Measurements from ENCODE around the gene AK3.
A peak's percentile ranks its signal among the peaks of the same experiment; 100 is the strongest.
"Not testable (repeated sequence)": the region's sequence is repeated elsewhere in the genome, so short reads cannot be mapped to it uniquely, and the experiment has no call there.

Gene AK3

DNA sequence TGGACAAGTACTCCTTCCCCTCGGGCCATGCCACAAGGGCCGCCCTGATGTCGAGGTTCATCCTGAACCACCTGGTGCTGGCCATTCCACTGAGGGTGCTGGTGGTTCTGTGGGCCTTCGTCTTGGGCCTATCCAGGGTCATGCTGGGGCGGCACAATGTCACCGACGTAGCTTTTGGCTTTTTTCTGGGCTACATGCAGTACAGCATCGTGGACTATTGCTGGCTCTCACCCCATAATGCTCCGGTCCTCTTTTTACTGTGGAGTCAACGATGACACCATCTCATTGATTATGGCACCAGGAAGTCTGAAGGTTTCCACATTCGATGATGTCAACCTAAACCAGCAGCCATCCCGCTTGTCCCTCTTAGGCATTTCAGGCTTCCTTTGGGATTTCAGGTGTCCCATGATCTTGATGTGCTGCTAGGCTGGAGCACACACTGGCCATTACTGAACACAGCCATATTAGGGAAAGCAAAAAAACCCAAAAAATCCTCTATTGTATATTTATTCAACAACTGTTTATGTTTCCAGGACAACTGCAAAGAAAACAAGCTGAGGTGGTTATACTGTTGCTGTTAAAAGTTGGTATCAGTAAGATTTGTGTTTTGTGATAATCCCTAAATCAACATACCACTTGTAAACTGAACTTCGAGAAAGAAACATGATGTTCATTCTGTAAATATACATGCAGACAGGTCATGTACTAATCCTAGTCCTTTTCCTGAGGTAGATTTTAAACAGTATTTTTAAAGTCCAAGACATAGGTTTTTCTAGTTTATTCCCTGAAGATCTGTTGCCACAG, 77.8 kb downstream of the AK3 start:
- peak; percentile 69 for DNase-seq

GRCh38 chr9:4662108-4662988, 78.7 kb downstream of the AK3 start, which contains the start of gene PLPP6:
Gene PLPP6 (plus strand): TSS chr9:4662294. CDS start chr9:4662376, 82 bp downstream.
- DNase-seq, result peak; percentile 89

DNA sequence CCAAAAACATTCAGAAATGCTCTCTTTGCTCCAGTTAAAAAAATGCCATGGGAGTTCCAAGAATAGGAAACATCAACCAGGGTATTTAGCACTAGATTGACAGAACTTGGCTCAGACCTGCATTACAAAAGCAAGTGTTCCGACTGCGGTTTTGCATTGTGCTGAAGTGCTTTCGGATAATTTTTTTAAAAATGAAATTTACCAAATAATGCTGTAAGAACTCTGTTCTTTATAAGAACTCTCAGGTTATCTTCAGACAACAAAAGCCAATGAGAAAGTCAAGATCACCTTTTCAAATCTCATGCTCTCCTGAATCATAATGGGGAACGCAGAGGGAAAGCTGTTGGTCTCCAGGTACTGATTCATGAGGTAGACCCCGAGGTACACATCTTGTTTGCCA, 79.4 kb downstream of the AK3 start:
- no peak for DNase-seq

DNA sequence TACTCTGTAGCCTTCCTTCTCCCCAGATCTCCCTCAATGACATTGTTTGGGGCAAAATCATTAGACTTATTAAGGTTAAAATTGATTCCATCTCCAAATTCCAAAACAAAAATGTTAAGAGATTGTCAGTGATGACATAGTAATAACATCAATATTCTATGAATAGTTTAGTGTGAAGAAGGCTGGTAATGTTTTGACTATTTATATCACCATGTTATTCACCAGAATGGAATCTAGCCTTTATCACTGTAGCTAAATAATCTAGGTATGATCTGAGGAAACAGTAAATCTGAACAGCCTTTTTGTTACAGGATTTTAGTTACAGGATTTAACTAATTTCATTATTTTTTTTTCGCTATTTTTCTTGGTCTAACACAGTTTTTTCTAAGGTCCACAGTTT, 79.8 kb downstream of the AK3 start:
- no peak for DNase-seq

GRCh38 chr9:4660665-4661064, 80.3 kb downstream of the AK3 start:
- not testable (repeated sequence) for DNase-seq
